RCC 7860 (cell line): ENCODE measurements around the gene PLA2G12A.

Experiments used
- DNase-seq: peaks from one replicate; pipeline ENCODE4 v3.0.0-alpha.2; 2015; ENCODE audit warnings: low spot score
- FAIRE-seq: peaks from 2 replicates; lab custom pipeline; 2012; peaks lifted over from hg19 to GRCh38; lab: Jason Lieb, UNC

PLA2G12A gene

GRCh38 chr4:109729718-109730618, at the start of gene PLA2G12A:
TSS of gene PLA2G12A (minus strand) at chr4:109730070. CDS start at chr4:109729809, 261 bp downstream.
- no peak for FAIRE-seq
- peak; percentile 44 for DNase-seq

- DNase-seq: no peak
- no peak for FAIRE-seq
Observed at GRCh38 chr4:109764789-109765402, 35.0 kb upstream of the PLA2G12A start.

- no peak for FAIRE-seq
- DNase-seq: no peak
Observed at GRCh38 chr4:109764376-109764775, 34.5 kb upstream of the PLA2G12A start.

- FAIRE-seq (no peak), DNase-seq (no peak)
Observed at GRCh38 chr4:109760682-109761081, 30.8 kb upstream of the PLA2G12A start.

GRCh38 chr4:109755656-109756055, 25.8 kb upstream of the PLA2G12A start:
- DNase-seq (no peak), FAIRE-seq (no peak)

GRCh38 chr4:109754093-109754857, 24.4 kb upstream of the PLA2G12A start:
- FAIRE-seq: no peak
- no peak for DNase-seq

GRCh38 chr4:109752525-109752924, 22.7 kb upstream of the PLA2G12A start:
- DNase-seq (no peak), FAIRE-seq (no peak)

GRCh38 chr4:109751852-109752251, 22.0 kb upstream of the PLA2G12A start:
- DNase-seq (no peak), FAIRE-seq (no peak)

- FAIRE-seq (no peak), DNase-seq (no peak)
Observed at GRCh38 chr4:109750652-109751244, 20.9 kb upstream of the PLA2G12A start.

- no peak for DNase-seq
- FAIRE-seq: no peak
Observed at GRCh38 chr4:109749388-109750082, 19.7 kb upstream of the PLA2G12A start.

- DNase-seq: no peak
Observed at GRCh38 chr4:109748114-109748513, 18.2 kb upstream of the PLA2G12A start.

GRCh38 chr4:109746728-109747127, 16.9 kb upstream of the PLA2G12A start:
- no peak for DNase-seq
- no peak for FAIRE-seq

More at GRCh38 chr4:109748114-109748513, 18.2 kb upstream of the PLA2G12A start:
- FAIRE-seq: no peak

- FAIRE-seq: no peak
- no peak for DNase-seq
Observed at GRCh38 chr4:109745830-109746229, 16.0 kb upstream of the PLA2G12A start.

GRCh38 chr4:109739547-109739946, 9.7 kb upstream of the PLA2G12A start:
- FAIRE-seq (no peak), DNase-seq (no peak)

GRCh38 chr4:109738104-109738872, 8.4 kb upstream of the PLA2G12A start:
- DNase-seq: no peak

GRCh38 chr4:109735566-109736365, 5.9 kb upstream of the PLA2G12A start:
- no peak for DNase-seq
- FAIRE-seq: no peak

More at GRCh38 chr4:109738104-109738872, 8.4 kb upstream of the PLA2G12A start:
- no peak for FAIRE-seq

GRCh38 chr4:109733728-109734127, 3.9 kb upstream of the PLA2G12A start:
- DNase-seq (no peak), FAIRE-seq (no peak)

- no peak for FAIRE-seq
- no peak for DNase-seq
Observed at GRCh38 chr4:109730619-109731545, 1.0 kb upstream of the PLA2G12A start.
